Neural progenitor cell (in vitro differentiated cells): Measurements from ENCODE around the gene TMPRSS9. TPM values are rescaled to one million over a fixed set of nuclear protein-coding genes. Genes with fewer than 3 reads are reported as not detected.

Experiments
- DNase-seq: peaks from one replicate; pipeline ENCODE4 v3.0.0-alpha.2; 2016; ENCODE audit warnings: low spot score
- H2AFZ ChIP-seq: fragments of 200-600 bp; sonication (generic); replicated peaks from 2 replicates; pipeline ENCODE4 v1.6.1; 2016; ENCODE audit warnings: antibody characterized with exemption
- H3F3A ChIP-seq: fragments of 200-600 bp; sonication (generic); 2 replicates; pipeline ENCODE4 v1.6.1; 2016; ENCODE audit warnings: antibody characterized with exemption, low read depth
- H3K27ac ChIP-seq: fragments of 200-600 bp; sonication (generic); 2 replicates; pipeline ENCODE4 v1.5.1; 2016; ENCODE audit warnings: mild to moderate bottlenecking
- H3K27me3 ChIP-seq: fragments of 200-600 bp; sonication (generic); 2 replicates; pipeline ENCODE4 v1.6.1; 2016; ENCODE audit warnings: mild to moderate bottlenecking, moderate library complexity
- H3K36me3 ChIP-seq: fragments of 200-600 bp; sonication (generic); 2 replicates; pipeline ENCODE4 v1.5.1; 2016
- H3K4me1 ChIP-seq: fragments of 200-600 bp; sonication (generic); 2 replicates; pipeline ENCODE4 v1.6.1; 2016; ENCODE audit warnings: mixed run types
- H3K4me2 ChIP-seq: fragments of 200-600 bp; sonication (generic); 2 replicates; pipeline ENCODE4 v1.6.1; 2016
- H3K4me3 ChIP-seq: fragments of 200-600 bp; sonication (generic); 2 replicates; pipeline ENCODE4 v1.5.1; 2016
- H3K79me2 ChIP-seq: fragments of 200-600 bp; sonication (generic); 2 replicates; pipeline ENCODE4 v1.6.1; 2016; ENCODE audit warnings: low read depth
- H3K9ac ChIP-seq: fragments of 200-600 bp; sonication (generic); 2 replicates; pipeline ENCODE4 v1.6.1; 2016
- H3K9me3 ChIP-seq: fragments of 200-600 bp; sonication (generic); 2 replicates; pipeline ENCODE4 v1.5.1; 2016; ENCODE audit warnings: low read depth
- H4K20me1 ChIP-seq: fragments of 200-600 bp; sonication (generic); 2 replicates; pipeline ENCODE4 v1.6.1; 2016; ENCODE audit warnings: low read depth
- H3K27ac Mint-ChIP-seq: 3 replicates; pipeline ENCODE4 v1.8.0; 2021; ENCODE audit warnings: mixed read lengths
- H3K27me3 Mint-ChIP-seq: 2 replicates; pipeline ENCODE4 v1.8.0; 2022; ENCODE audit warnings: low read depth, mild to moderate bottlenecking, inconsistent platforms, moderate library complexity, mixed read lengths; ENCODE audit not compliant: insufficient read depth
- H3K36me3 Mint-ChIP-seq: 3 replicates; pipeline ENCODE4 v1.8.0; 2021; ENCODE audit warnings: mixed read lengths
- H3K4me1 Mint-ChIP-seq: 3 replicates; pipeline ENCODE4 v1.8.0; 2021; ENCODE audit warnings: mixed read lengths
- H3K4me3 Mint-ChIP-seq: 3 replicates; pipeline ENCODE4 v1.8.0; 2021; ENCODE audit warnings: mild to moderate bottlenecking, moderate library complexity, mixed read lengths
- H3K9me3 Mint-ChIP-seq: 3 replicates; pipeline ENCODE4 v1.8.0; 2020; ENCODE audit warnings: mixed read lengths
- CTCF ChIP-seq: fragments of 200-600 bp; sonication (generic); IDR thresholded peaks from 2 replicates; pipeline ENCODE4 v1.5.1; 2017; ENCODE audit warnings: antibody characterized with exemption, mild to moderate bottlenecking
- EZH2 ChIP-seq: fragments of 200-600 bp; sonication (generic); IDR thresholded peaks from 2 replicates; pipeline ENCODE4 v1.6.1; 2017; ENCODE audit warnings: antibody characterized with exemption, mild to moderate bottlenecking, moderate library complexity
- EZH2phosphoT487 ChIP-seq: fragments of 200-600 bp; sonication (generic); IDR thresholded peaks from 2 replicates; pipeline ENCODE4 v1.6.1; 2017; ENCODE audit warnings: antibody characterized with exemption
- total RNA-seq: library from RNA; depleted of rRNA; stranded (reverse); fragments of >200 nt; gene quantifications from 2 replicates; pipeline ENCODE4 v1.2.3, GENCODE V29; 2015; ENCODE audit warnings: low replicate concordance

The TMPRSS9 gene
- total RNA-seq, 1 donor from 2014 or later, result not detected

GRCh38 chr19:2440515-2440914 lies 80.5 kb downstream of the TMPRSS9 start:
- Histone ChIP-seq H2AFZ (no peak overlapping the region), H3K27me3 (no peaks in the 10 kb centered on the region), H3K79me2 (peaks cover 44% of the 10 kb centered on the region), H3F3A (no peaks in the 10 kb centered on the region), H3K36me3 (no peaks in the 10 kb centered on the region), H3K27ac (no peak overlapping the region), H3K4me2 (no peak overlapping the region), H4K20me1 (peaks cover 66% of the 10 kb centered on the region), H3K4me3 (no peak overlapping the region), H3K9ac (no peak overlapping the region), H3K9me3 (no peaks in the 10 kb centered on the region), H3K4me1 (no peaks in the 10 kb centered on the region)
- no peaks in the 10 kb centered on the region for H3K9me3 Mint-ChIP-seq
- H3K36me3 Mint-ChIP-seq, result peaks cover 15% of the 10 kb centered on the region
- DNase-seq, result no peak
- H3K27ac Mint-ChIP-seq, result no peak overlapping the region
- H3K4me3 Mint-ChIP-seq, result no peak overlapping the region
- H3K27me3 Mint-ChIP-seq, result peaks cover 6% of the 10 kb centered on the region
- H3K4me1 Mint-ChIP-seq, result peaks cover 2% of the 10 kb centered on the region
- TF ChIP-seq EZH2phosphoT487 (no peak), EZH2 (no peak), CTCF (no peak)

- DNase-seq, result no peak
- Histone ChIP-seq H3K27ac (no peak overlapping the region), H3K4me2 (no peak overlapping the region), H3F3A (no peaks in the 10 kb centered on the region), H2AFZ (no peak overlapping the region), H3K4me1 (peaks cover 2% of the 10 kb centered on the region), H3K9me3 (no peaks in the 10 kb centered on the region), H3K27me3 (no peaks in the 10 kb centered on the region), H3K9ac (no peak overlapping the region), H3K79me2 (peaks cover 47% of the 10 kb centered on the region), H3K36me3 (no peaks in the 10 kb centered on the region), H3K4me3 (no peak overlapping the region), H4K20me1 (peaks cover 69% of the 10 kb centered on the region)
- peaks cover 4% of the 10 kb centered on the region for H3K27me3 Mint-ChIP-seq
- H3K4me3 Mint-ChIP-seq, result no peak overlapping the region
- H3K4me1 Mint-ChIP-seq, result peaks cover 2% of the 10 kb centered on the region
- H3K36me3 Mint-ChIP-seq, result peaks cover 13% of the 10 kb centered on the region
- H3K9me3 Mint-ChIP-seq, result no peaks in the 10 kb centered on the region
- H3K27ac Mint-ChIP-seq, result no peak overlapping the region
- no peak for TF ChIP-seq EZH2phosphoT487
- TF ChIP-seq CTCF, result no peak
- no peak for TF ChIP-seq EZH2
These were observed 81.2 kb downstream of the TMPRSS9 start for GRCh38 chr19:2441096-2441752.

- Histone ChIP-seq H3K9me3 (no peaks in the 10 kb centered on the region), H3K27me3 (no peaks in the 10 kb centered on the region), H3K36me3 (no peaks in the 10 kb centered on the region), H3K79me2 (peaks cover 67% of the 10 kb centered on the region), H4K20me1 (peaks cover 84% of the 10 kb centered on the region), H3K4me2 (no peak overlapping the region), H3K27ac (no peak overlapping the region), H3K4me3 (no peak overlapping the region), H3K9ac (no peak overlapping the region), H3F3A (no peaks in the 10 kb centered on the region), H3K4me1 (peaks cover 7% of the 10 kb centered on the region), H2AFZ (no peak overlapping the region)
- Mint-ChIP-seq H3K4me3 (no peak overlapping the region), H3K27ac (no peak overlapping the region), H3K36me3 (peaks cover 14% of the 10 kb centered on the region), H3K4me1 (peaks cover 12% of the 10 kb centered on the region), H3K27me3 (no peaks in the 10 kb centered on the region), H3K9me3 (no peaks in the 10 kb centered on the region)
- no peak for DNase-seq
- TF ChIP-seq EZH2phosphoT487, result no peak
- no peak for TF ChIP-seq EZH2
- TF ChIP-seq CTCF, result no peak
These were observed 83.2 kb downstream of the TMPRSS9 start for GRCh38 chr19:2443116-2443784.
